PC-3 (cell line): ENCODE data around the gene CDH4. TPM values are rescaled to one million over a fixed set of nuclear protein-coding genes. Genes with fewer than 3 reads are reported as not detected.

Experiments used
- ATAC-seq: fragments of 200-7000 bp; cut with Tn5 transposase; 2 replicates; pipeline ENCODE4 v1.9.1; 2020; ENCODE audit warnings: mild to moderate bottlenecking, moderate library complexity
- BruUV-seq: library from RNA; stranded (reverse); fragments of 400-500 nt; replicated peaks from 2 replicates; lab custom pipeline; 2021; lab: Mats Ljungman, UMichigan
- CTCF ChIA-PET: fragments of 300-600 bp; sonication (Branson Sonifier 250); formaldehyde crosslinking; loops from one replicate; lab custom pipeline; 2022; ENCODE audit warnings: antibody characterized with exemption; lab: Charles Lee
- POLR2A ChIA-PET: fragments of 300-600 bp; sonication (Branson Sonifier 250); formaldehyde crosslinking; loops from one replicate; lab custom pipeline; 2022; ENCODE audit warnings: antibody characterized with exemption; ENCODE audit not compliant: unreplicated experiment; lab: Charles Lee
- DNase-seq: peaks from one replicate; pipeline ENCODE4 v3.0.0-alpha.2; 2015
- H2AFZ ChIP-seq: fragments of 300-600 bp; sonication (generic); 2 replicates; pipeline ENCODE4 v1.6.0; 2016; ENCODE audit warnings: antibody characterized with exemption, low read length
- H3F3A ChIP-seq: fragments of 300-600 bp; sonication (generic); one replicate; pipeline ENCODE4 v1.6.0; 2017; ENCODE audit warnings: antibody characterized with exemption, low read length, control low read depth, mild to moderate bottlenecking; ENCODE audit not compliant: unreplicated experiment
- H3K27ac ChIP-seq: fragments of 300-600 bp; sonication (generic); 2 replicates; pipeline ENCODE4 v1.5.1; 2016; ENCODE audit warnings: mild to moderate bottlenecking, low read length
- H3K27me3 ChIP-seq: fragments of 300-600 bp; sonication (generic); 2 replicates; pipeline ENCODE4 v1.6.1; 2016; ENCODE audit warnings: low read length, mixed read lengths
- H3K36me3 ChIP-seq: fragments of 300-600 bp; sonication (generic); 2 replicates; pipeline ENCODE4 v1.6.1; 2016; ENCODE audit warnings: low read depth, mixed run types, low read length, mixed read lengths
- H3K4me1 ChIP-seq: fragments of 300-600 bp; sonication (generic); 2 replicates; pipeline ENCODE4 v1.5.1; 2016; ENCODE audit warnings: low read length; ENCODE audit not compliant: insufficient read depth
- H3K4me2 ChIP-seq: fragments of 300-600 bp; sonication (generic); 2 replicates; pipeline ENCODE4 v1.6.0; 2016; ENCODE audit warnings: low read length
- H3K4me3 ChIP-seq: fragments of 300-600 bp; sonication (generic); 2 replicates; pipeline ENCODE4 v1.5.1; 2016; ENCODE audit warnings: mild to moderate bottlenecking, low read length, mixed read lengths
- H3K79me2 ChIP-seq: fragments of 300-600 bp; sonication (generic); 2 replicates; pipeline ENCODE4 v1.6.1; 2017; ENCODE audit warnings: low read length, mixed read lengths
- H3K9ac ChIP-seq: fragments of 300-600 bp; sonication (generic); 2 replicates; pipeline ENCODE4 v1.6.0; 2016; ENCODE audit warnings: mild to moderate bottlenecking, low read length
- H3K9me2 ChIP-seq: fragments of 300-600 bp; sonication (generic); replicated peaks from 2 replicates; pipeline ENCODE4 v1.6.1; 2016; ENCODE audit warnings: mixed run types, low read length, mixed read lengths
- H3K9me3 ChIP-seq: fragments of 300-600 bp; sonication (generic); 2 replicates; pipeline ENCODE4 v1.6.1; 2016; ENCODE audit warnings: low read length, mixed read lengths
- H4K20me1 ChIP-seq: fragments of 300-600 bp; sonication (generic); 2 replicates; pipeline ENCODE4 v1.6.1; 2016; ENCODE audit warnings: low read length, mixed read lengths
- EZH2 ChIP-seq: fragments of 300-600 bp; sonication (generic); IDR thresholded peaks from one replicate; pipeline ENCODE4 v1.6.1; 2017; ENCODE audit warnings: antibody characterized with exemption, mild to moderate bottlenecking, low read length; ENCODE audit not compliant: unreplicated experiment
- EZH2phosphoT487 ChIP-seq: fragments of 300-600 bp; sonication (generic); IDR thresholded peaks from 2 replicates; pipeline ENCODE4 v1.6.1; 2018; ENCODE audit warnings: mild to moderate bottlenecking, antibody characterized with exemption, low read length, borderline replicate concordance
- intact Hi-C: fragments of 100-400 bp; cut with micrococcal nuclease; formaldehyde crosslinking; loops from 2 replicates; pipeline ENCODE4 v1.9.0; 2023
- total RNA-seq: library from RNA; depleted of rRNA; stranded (reverse); fragments of >200 nt; gene quantifications from 2 replicates; pipeline ENCODE4 v1.2.3, GENCODE V29; 2014
- TF ChIP-seq, protein P1 (sequence below): fragments of 300-600 bp; sonication (generic); conservative IDR thresholded peaks from 2 replicates; pipeline ENCODE4 v1.5.1; 2017; ENCODE audit warnings: antibody characterized with exemption, low read depth, mild to moderate bottlenecking, low read length

The CDH4 gene
- total RNA-seq, 1 experiment from 2014 or later = not detected

DNA sequence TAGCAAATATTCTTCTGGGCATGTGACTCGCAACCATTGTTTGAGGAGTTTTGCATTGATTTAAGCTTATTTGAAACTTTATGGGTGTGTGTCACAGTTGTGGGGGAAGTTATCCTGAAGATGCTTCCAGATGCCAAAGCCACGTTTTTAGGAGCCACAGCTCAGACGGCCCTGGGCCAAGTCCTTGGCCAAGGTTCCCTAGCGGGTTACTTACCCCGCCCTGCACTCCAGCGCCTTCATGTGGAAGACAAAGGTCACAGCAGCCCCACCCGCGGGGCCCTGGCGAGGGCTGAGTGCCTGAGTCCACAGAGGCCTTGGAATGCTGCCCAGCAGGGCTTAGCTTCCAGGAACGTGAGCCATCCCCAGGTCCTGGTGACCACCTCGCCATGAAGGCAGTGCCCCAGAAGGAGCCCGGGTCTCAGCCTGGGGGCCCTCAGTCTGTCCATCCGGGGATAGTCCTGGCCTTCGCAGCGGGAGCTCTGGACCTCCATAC lies 308.3 kb downstream of the CDH4 start:
- no peak overlapping the region for H3K9ac ChIP-seq
- no peaks in the 10 kb centered on the region for H3K9me3 ChIP-seq
- CTCF ChIA-PET = no interaction called here
- no peaks in the 10 kb centered on the region for H3K9me2 ChIP-seq
- no peaks in the 10 kb centered on the region for H3K36me3 ChIP-seq
- no peaks in the 10 kb centered on the region for H3K79me2 ChIP-seq
- no peak for ATAC-seq
- peak; percentile 4 for DNase-seq
- no peak overlapping the region for H2AFZ ChIP-seq
- H3K4me2 ChIP-seq = no peak overlapping the region
- POLR2A ChIA-PET = no interaction called here
- H4K20me1 ChIP-seq = no peaks in the 10 kb centered on the region
- TF ChIP-seq EZH2phosphoT487 = no peak
- no peak for TF ChIP-seq EZH2
- TF ChIP-seq, protein P1, sequence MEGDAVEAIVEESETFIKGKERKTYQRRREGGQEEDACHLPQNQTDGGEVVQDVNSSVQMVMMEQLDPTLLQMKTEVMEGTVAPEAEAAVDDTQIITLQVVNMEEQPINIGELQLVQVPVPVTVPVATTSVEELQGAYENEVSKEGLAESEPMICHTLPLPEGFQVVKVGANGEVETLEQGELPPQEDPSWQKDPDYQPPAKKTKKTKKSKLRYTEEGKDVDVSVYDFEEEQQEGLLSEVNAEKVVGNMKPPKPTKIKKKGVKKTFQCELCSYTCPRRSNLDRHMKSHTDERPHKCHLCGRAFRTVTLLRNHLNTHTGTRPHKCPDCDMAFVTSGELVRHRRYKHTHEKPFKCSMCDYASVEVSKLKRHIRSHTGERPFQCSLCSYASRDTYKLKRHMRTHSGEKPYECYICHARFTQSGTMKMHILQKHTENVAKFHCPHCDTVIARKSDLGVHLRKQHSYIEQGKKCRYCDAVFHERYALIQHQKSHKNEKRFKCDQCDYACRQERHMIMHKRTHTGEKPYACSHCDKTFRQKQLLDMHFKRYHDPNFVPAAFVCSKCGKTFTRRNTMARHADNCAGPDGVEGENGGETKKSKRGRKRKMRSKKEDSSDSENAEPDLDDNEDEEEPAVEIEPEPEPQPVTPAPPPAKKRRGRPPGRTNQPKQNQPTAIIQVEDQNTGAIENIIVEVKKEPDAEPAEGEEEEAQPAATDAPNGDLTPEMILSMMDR = no peak
- intact Hi-C loops = no loop called here
- H3K27ac ChIP-seq = no peak overlapping the region
- no peaks in the 10 kb centered on the region for H3F3A ChIP-seq
- H3K4me3 ChIP-seq = no peak overlapping the region
- BruUV-seq = no TSS peak
- no peaks in the 10 kb centered on the region for H3K4me1 ChIP-seq
- peaks cover 26% of the 10 kb centered on the region for H3K27me3 ChIP-seq

DNA sequence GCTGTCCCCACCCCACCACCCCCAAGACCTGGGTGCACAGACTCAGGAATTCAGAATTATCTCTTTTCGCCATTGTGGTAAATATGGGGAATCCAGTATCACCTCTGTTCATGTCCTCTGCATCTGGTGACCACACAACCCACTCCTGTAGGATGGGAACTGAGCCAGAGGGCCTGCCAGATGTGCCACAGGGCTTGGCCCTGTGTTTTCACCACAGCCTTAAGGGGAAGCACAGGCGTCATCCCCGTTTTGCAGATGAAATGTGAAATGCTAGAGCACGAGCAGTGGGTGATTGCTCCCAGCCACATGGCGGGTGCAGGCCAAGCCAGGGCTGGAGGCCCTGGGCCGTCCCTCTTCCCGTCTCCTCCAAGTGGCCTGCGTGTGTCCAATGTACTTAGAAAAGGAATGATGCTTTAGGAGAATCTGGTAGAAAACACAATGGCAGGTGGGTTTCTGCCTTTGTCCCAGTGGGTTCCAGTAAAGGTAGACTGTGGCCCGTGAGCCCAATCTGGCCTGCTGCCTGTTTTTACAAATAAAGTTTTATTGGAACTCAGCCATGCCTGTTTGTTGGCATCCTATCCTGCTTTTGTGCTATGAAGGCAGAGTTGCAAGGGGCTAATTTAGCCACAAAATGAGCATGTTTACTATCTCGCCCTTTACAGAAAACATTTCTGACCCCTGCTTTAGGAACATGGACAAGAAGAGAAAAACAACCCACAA lies 309.2 kb downstream of the CDH4 start:
- Histone ChIP-seq H3K79me2 (no peaks in the 10 kb centered on the region), H3K36me3 (no peaks in the 10 kb centered on the region), H3K4me3 (no peak overlapping the region), H3K4me1 (no peaks in the 10 kb centered on the region), H3K9me2 (no peaks in the 10 kb centered on the region), H4K20me1 (no peaks in the 10 kb centered on the region), H3K9me3 (no peaks in the 10 kb centered on the region), H3K27ac (no peak overlapping the region), H2AFZ (no peak overlapping the region), H3K9ac (no peak overlapping the region), H3K27me3 (peaks cover 18% of the 10 kb centered on the region), H3K4me2 (no peak overlapping the region), H3F3A (no peaks in the 10 kb centered on the region)
- BruUV-seq = no TSS peak
- TF ChIP-seq, protein P1 = no peak
- TF ChIP-seq EZH2phosphoT487 (no peak), EZH2 (no peak)
- ChIA-PET POLR2A (no interaction called here), CTCF (no interaction called here)
- intact Hi-C loops = no loop called here
- DNase-seq (no peak), ATAC-seq (no peak)

DNA sequence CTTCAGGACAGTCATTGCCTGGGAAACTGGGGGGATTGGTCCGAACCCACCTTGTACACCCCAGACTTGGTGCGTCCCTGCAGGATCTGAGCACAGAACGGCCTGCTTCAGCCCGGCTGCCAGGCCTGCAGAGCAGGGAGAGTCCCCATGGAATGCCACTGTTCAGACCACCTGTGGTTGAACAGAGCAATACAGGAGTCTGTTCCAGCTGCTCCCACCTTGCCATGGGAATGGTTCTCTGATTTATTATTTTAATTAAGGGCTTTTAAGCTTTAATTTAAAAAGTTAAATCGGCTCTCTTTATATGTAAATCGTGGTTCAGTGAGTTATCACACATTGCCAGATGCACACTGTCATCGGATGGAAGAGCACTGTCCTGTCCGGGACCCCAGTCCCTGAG lies 310.4 kb downstream of the CDH4 start:
- Histone ChIP-seq H3K9me3 (no peaks in the 10 kb centered on the region), H3K36me3 (no peaks in the 10 kb centered on the region)

More for the DNA sequence above, 310.4 kb downstream of the CDH4 start:
- ChIA-PET POLR2A (no interaction called here), CTCF (no interaction called here)
- Histone ChIP-seq H3K4me2 (no peak overlapping the region), H3K27ac (no peak overlapping the region), H3K9me2 (no peaks in the 10 kb centered on the region), H4K20me1 (no peaks in the 10 kb centered on the region), H2AFZ (no peak overlapping the region), H3F3A (no peaks in the 10 kb centered on the region), H3K4me3 (no peak overlapping the region), H3K27me3 (peaks cover 11% of the 10 kb centered on the region), H3K79me2 (no peaks in the 10 kb centered on the region), H3K9ac (no peak overlapping the region), H3K4me1 (no peaks in the 10 kb centered on the region)
- DNase-seq (no peak), ATAC-seq (no peak)
- no TSS peak for BruUV-seq
- TF ChIP-seq EZH2 (no peak), EZH2phosphoT487 (no peak)
- TF ChIP-seq, protein P1 = no peak
- intact Hi-C loops = no loop called here
